ENCODE data around the gene KRTDAP. TPM values are rescaled to one million over a fixed set of nuclear protein-coding genes. Genes with fewer than 3 reads are reported as not detected.

The KRTDAP gene
- total and polyA plus RNA-seq, 10 of the 15 experiments (the other 5 are each of a cell fraction or from before 2014, with no cell fraction given), result 0.23 TPM; not detected in 9

DNA sequence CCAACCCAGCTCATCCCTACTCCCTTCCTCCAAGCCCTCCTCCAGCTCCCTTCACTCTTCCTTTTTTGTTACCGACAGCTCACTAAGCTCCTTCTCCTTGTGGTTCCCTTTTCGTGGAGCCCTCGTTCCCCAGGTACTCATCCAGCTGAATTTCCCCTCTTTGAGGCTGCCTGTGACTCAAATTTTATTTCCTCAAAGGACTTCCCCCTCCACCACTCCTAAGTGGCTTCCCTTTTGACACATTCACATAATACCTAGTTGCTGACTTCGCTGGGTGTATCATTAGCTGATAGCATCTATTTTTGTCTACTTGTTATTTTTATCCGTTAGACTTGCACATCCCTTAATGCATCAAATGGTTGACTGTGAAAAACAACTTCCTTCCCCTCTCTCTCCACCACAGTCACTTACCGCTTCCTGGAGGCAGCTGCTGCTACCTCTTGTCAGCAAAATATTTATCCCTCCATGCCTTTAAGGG is 27.7 kb downstream of the KRTDAP start (continued):
- no peak for TF ChIP-seq CBX5 (IDR thresholded peaks at IDR 0.05; ENCODE audit: low read depth)
- TF ChIP-seq, protein P1, sequence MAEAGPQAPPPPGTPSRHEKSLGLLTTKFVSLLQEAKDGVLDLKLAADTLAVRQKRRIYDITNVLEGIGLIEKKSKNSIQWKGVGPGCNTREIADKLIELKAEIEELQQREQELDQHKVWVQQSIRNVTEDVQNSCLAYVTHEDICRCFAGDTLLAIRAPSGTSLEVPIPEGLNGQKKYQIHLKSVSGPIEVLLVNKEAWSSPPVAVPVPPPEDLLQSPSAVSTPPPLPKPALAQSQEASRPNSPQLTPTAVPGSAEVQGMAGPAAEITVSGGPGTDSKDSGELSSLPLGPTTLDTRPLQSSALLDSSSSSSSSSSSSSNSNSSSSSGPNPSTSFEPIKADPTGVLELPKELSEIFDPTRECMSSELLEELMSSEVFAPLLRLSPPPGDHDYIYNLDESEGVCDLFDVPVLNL (IDR thresholded peaks at IDR 0.05; ENCODE audit: low read depth, low read length), result no peak
- peak; percentile 37; the same call in 1 of the 2 replicates for TF ChIP-seq BACH1 (IDR thresholded peaks at IDR 0.05; ENCODE audit: borderline replicate concordance)
- TF ChIP-seq BCL11A (IDR thresholded peaks at IDR 0.05; ENCODE audit: low read depth, low read length), result peak; percentile 87; the same call in 1 of the 2 replicates
- TF ChIP-seq, protein P2, sequence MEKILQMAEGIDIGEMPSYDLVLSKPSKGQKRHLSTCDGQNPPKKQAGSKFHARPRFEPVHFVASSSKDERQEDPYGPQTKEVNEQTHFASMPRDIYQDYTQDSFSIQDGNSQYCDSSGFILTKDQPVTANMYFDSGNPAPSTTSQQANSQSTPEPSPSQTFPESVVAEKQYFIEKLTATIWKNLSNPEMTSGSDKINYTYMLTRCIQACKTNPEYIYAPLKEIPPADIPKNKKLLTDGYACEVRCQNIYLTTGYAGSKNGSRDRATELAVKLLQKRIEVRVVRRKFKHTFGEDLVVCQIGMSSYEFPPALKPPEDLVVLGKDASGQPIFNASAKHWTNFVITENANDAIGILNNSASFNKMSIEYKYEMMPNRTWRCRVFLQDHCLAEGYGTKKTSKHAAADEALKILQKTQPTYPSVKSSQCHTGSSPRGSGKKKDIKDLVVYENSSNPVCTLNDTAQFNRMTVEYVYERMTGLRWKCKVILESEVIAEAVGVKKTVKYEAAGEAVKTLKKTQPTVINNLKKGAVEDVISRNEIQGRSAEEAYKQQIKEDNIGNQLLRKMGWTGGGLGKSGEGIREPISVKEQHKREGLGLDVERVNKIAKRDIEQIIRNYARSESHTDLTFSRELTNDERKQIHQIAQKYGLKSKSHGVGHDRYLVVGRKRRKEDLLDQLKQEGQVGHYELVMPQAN (conservative IDR thresholded peaks at IDR 0.05), result no peak
- peak; percentile 86 for TF ChIP-seq MYB (IDR thresholded peaks at IDR 0.05; ENCODE audit: borderline replicate concordance, low read depth, low read length)
- TF ChIP-seq, protein P3, sequence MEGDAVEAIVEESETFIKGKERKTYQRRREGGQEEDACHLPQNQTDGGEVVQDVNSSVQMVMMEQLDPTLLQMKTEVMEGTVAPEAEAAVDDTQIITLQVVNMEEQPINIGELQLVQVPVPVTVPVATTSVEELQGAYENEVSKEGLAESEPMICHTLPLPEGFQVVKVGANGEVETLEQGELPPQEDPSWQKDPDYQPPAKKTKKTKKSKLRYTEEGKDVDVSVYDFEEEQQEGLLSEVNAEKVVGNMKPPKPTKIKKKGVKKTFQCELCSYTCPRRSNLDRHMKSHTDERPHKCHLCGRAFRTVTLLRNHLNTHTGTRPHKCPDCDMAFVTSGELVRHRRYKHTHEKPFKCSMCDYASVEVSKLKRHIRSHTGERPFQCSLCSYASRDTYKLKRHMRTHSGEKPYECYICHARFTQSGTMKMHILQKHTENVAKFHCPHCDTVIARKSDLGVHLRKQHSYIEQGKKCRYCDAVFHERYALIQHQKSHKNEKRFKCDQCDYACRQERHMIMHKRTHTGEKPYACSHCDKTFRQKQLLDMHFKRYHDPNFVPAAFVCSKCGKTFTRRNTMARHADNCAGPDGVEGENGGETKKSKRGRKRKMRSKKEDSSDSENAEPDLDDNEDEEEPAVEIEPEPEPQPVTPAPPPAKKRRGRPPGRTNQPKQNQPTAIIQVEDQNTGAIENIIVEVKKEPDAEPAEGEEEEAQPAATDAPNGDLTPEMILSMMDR (IDR thresholded peaks at IDR 0.05 in 2 of 3, conservative IDR thresholded peaks at IDR 0.05 in 1 of 3; ENCODE audit: control insufficient read depth in 2 of 3, extremely low read depth in 1 of 3, insufficient read depth in 1 of 3, low read depth in 3 of 3, low read length in 3 of 3), result peak in 1 of 3 experiments; percentile 42; a peak in 2 of 6 replicates
- no peak for TF ChIP-seq HDAC6 (IDR thresholded peaks at IDR 0.05; ENCODE audit: unreplicated experiment)
- no peak for TF ChIP-seq TCF12 (IDR thresholded peaks at IDR 0.05; ENCODE audit: low read depth, low read length)
- no peak; the same call in 1 of the 2 replicates for TF ChIP-seq IRF4 (IDR thresholded peaks at IDR 0.05; ENCODE audit: low read depth, low read length)
- TF ChIP-seq HDAC2 (IDR thresholded peaks at IDR 0.05), result no peak
- 0 out of 2 replicates have a peak, but pooled peaks have one; percentile 57 for TF ChIP-seq PAX5 (IDR thresholded peaks at IDR 0.05; ENCODE audit: borderline replicate concordance, low read depth, low read length)
- peak; percentile 98 for TF ChIP-seq NFIC (IDR thresholded peaks at IDR 0.05; ENCODE audit: low read depth, low read length)
- no peak for TF ChIP-seq ZNF622 (IDR thresholded peaks at IDR 0.05)
- TF ChIP-seq CHD2 (IDR thresholded peaks at IDR 0.05; ENCODE audit: borderline replicate concordance, low read depth, low read length), result peak; percentile 78; the same call in 1 of the 2 replicates
- TF ChIP-seq SPI1 (IDR thresholded peaks at IDR 0.05; ENCODE audit: borderline replicate concordance, insufficient read depth, low read depth, low read length), result peak; percentile 76; the same call in 1 of the 2 replicates
- TF ChIP-seq, protein P4, sequence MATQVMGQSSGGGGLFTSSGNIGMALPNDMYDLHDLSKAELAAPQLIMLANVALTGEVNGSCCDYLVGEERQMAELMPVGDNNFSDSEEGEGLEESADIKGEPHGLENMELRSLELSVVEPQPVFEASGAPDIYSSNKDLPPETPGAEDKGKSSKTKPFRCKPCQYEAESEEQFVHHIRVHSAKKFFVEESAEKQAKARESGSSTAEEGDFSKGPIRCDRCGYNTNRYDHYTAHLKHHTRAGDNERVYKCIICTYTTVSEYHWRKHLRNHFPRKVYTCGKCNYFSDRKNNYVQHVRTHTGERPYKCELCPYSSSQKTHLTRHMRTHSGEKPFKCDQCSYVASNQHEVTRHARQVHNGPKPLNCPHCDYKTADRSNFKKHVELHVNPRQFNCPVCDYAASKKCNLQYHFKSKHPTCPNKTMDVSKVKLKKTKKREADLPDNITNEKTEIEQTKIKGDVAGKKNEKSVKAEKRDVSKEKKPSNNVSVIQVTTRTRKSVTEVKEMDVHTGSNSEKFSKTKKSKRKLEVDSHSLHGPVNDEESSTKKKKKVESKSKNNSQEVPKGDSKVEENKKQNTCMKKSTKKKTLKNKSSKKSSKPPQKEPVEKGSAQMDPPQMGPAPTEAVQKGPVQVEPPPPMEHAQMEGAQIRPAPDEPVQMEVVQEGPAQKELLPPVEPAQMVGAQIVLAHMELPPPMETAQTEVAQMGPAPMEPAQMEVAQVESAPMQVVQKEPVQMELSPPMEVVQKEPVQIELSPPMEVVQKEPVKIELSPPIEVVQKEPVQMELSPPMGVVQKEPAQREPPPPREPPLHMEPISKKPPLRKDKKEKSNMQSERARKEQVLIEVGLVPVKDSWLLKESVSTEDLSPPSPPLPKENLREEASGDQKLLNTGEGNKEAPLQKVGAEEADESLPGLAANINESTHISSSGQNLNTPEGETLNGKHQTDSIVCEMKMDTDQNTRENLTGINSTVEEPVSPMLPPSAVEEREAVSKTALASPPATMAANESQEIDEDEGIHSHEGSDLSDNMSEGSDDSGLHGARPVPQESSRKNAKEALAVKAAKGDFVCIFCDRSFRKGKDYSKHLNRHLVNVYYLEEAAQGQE (IDR thresholded peaks at IDR 0.05; ENCODE audit: low read depth, low read length), result no peak
- peak; percentile 97 for TF ChIP-seq MTA2 (IDR thresholded peaks at IDR 0.05; ENCODE audit: low read depth)
- TF ChIP-seq ZNF274 (IDR thresholded peaks at IDR 0.05; ENCODE audit: insufficient read depth, insufficient read length), result no peak

Measured in GM12878 (cell line).